Measurements from ENCODE around the gene NCAPG2.

The NCAPG2 gene

DNA sequence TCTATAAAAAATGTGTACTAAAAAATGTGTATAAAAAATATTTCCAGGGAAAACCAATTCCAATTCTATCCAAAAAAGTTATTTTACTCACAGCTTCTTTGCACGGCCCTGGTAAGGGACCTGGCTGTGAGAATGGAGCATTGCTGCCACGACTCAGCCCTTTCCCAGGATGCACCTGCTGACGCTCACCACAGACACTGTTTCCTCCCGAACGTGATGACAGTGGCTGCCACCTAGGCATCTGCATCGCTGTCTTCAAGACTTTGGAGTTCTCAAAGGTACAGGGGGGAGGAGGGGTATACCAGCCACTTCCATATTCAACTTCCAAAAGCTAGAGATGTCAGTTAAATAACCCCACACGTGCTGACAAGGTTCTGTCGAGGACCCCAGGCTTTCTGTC lies 93.1 kb downstream of the NCAPG2 start:
- H3K27ac ChIP-seq = no peak overlapping the region
- no peak for DNase-seq (ENCODE audit: low spot score)
- TF ChIP-seq, protein P1, sequence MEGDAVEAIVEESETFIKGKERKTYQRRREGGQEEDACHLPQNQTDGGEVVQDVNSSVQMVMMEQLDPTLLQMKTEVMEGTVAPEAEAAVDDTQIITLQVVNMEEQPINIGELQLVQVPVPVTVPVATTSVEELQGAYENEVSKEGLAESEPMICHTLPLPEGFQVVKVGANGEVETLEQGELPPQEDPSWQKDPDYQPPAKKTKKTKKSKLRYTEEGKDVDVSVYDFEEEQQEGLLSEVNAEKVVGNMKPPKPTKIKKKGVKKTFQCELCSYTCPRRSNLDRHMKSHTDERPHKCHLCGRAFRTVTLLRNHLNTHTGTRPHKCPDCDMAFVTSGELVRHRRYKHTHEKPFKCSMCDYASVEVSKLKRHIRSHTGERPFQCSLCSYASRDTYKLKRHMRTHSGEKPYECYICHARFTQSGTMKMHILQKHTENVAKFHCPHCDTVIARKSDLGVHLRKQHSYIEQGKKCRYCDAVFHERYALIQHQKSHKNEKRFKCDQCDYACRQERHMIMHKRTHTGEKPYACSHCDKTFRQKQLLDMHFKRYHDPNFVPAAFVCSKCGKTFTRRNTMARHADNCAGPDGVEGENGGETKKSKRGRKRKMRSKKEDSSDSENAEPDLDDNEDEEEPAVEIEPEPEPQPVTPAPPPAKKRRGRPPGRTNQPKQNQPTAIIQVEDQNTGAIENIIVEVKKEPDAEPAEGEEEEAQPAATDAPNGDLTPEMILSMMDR (IDR thresholded peaks at IDR 0.05) = no peak

DNA sequence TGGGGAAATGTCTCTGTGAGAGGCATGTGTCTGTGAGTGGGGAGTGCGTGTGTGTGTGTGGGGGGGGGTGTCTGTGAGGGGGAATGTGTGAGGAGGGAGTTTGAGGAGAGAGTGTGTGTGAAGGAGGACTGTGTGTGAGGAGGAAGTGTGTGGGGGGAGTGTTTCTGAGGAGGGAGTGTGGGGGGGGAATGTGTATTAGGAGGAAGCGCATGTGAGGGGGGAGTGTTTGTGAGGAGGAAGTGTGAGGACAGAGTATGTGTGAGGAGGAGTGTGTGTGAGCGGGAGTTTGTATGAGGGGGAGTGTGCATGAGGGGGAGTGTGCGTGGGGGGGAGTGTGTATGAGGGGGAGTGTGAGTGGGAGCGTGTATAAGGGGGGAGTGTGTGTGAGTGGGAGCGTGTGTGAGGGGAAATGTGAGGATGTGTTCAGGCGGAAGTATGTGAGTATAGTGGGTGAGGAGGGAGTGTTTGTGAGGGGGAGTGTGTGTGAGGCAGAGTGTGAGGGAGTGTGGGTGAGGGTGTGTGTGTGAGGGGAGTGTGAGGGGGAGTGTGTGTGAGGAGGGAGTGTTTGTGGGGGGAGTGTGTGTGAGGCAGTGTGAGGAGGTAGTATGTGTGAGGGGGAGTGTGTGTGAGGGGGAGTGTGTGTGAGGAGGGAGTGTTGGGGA lies 95.2 kb downstream of the NCAPG2 start:
- H3K4me3 ChIP-seq = no peak overlapping the region
- DNase-seq (ENCODE audit: low spot score) = no peak
- TF ChIP-seq, protein P1 (IDR thresholded peaks at IDR 0.05) = no peak
- no peak overlapping the region for H3K27ac ChIP-seq

More for the DNA sequence above, 93.1 kb downstream of the NCAPG2 start:
- H3K4me3 ChIP-seq = no peak overlapping the region

DNA sequence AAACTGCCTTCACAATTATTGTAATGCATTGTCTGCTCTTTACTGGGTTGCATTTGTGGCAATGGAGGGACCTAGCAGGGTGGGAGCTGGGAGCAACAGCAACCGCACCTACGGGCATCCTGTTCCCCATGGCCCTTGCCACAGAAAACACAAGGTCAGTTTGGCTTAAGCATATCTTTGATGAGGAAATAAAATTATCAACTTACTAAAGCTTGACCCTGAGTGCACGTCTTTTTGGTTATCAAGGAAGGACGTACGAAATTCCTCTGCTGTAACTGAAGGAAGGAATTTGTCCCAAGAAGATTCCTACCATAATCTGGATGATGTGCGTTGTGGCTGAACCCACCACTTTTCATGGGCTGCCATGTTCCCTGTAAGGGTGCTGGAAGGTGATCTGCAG lies 97.0 kb downstream of the NCAPG2 start:
- Histone ChIP-seq H3K4me3 (no peak overlapping the region), H3K27ac (no peak overlapping the region)
- DNase-seq (ENCODE audit: low spot score) = no peak
- TF ChIP-seq, protein P1 (IDR thresholded peaks at IDR 0.05) = no peak

DNA sequence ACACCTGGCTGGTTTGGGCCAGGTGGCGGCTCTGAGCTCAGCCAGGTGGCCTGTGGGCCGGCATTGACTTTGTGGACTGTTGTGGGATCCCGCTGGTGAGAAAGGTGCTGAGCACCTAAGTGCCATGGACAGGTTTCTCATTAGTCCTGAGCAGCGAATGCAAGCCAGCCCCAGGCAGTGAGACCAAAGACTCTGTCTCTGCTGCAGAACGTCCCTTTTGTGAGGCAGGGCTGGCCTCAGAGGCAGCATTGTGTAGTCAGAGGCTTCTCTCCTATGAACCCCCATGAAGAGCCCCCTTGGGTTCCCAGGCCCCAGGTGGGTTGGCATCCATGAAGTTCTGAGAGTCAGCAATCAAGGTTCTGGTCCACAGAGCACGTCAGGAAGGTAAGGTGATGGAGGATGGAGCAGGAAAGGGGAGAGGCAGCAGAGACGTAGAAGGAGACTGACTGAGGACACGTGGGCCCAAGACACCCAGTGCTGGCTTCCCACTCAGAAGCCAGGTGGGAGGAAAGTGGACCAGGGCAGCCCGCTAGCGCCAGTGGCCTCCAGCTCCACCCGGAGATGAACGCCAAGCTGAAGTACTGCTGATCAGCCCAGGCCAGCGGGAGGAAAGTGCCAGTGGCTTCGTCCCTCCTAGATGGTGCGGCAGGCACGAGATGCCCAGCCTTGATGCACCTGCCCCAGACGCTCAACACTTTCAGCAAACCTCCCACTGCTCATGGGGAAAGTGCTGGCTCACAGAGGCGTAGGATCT lies 97.8 kb downstream of the NCAPG2 start:
- H3K4me3 ChIP-seq = no peak overlapping the region
- TF ChIP-seq, protein P1 (IDR thresholded peaks at IDR 0.05) = no peak
- DNase-seq (ENCODE audit: low spot score) = no peak
- no peak overlapping the region for H3K27ac ChIP-seq

DNA sequence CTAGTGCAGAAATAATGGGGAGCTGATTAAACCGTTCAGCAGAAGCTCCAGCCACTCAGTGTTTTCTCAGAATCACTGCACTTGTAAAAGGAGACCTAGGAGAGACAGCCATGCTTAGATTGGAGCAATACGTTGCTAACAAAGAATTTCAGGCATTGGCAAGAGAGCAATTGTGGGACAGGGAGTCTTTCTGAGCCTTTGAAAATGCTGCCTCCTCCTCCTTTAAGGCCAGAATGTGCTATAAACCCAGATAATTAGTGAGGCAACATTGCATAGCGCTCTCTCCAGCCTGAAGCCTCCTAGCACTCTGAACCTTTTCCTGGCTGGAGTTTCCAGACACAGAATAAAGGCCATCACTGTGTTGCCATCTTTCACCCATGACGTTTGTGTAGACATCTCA lies 98.5 kb downstream of the NCAPG2 start:
- TF ChIP-seq, protein P1 (IDR thresholded peaks at IDR 0.05) = no peak

DNA sequence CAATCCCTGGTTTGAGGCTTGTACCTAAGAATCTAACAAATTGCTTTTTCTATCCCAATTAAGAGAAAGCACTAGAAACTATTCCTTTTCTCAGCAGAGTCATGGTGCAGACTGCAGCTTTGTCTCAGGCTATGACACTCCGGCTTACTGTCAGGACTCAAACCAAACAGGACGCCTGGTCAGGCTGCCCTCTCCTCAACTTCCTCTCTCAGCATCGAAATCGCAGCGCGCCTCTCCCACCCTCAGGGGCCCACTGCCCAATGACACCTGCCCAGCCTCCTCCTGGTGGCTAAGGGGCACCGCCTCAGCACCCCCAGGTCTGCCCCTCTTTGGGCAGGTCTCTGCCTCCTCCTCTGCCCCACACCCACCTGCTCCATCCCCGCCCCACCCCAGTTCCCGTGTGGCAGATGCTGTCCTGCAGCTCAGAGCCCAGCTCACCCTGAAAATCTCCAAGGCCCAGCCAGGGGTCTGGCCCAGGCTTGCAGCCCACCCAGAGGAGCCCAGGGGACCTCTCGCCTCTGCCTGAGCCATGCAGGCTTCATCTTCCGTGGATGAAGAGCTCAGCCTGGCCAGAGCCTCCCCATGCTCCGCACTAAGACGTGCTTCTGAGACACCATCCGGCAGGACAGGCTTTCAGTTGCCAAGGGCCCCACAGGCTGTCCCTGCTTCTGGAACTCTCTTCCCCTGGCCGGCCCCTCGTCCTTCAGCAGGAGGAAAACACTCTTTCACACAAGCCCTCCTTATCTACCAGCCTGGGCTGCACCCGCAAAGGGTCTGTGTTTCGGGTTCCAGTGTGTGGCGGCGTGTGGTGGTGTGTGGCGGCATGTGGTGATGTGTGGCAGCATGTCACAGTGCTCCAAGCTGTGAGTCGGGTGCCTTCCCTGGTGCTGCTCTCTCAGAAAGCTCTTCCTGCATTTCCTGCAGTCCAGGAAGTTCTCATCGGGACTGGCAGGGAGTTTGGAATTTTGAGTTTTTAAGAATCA lies 100.5 kb downstream of the NCAPG2 start:
- peak; percentile 61 for DNase-seq (ENCODE audit: low spot score)
- no peak overlapping the region for H3K4me3 ChIP-seq
- TF ChIP-seq, protein P1 (IDR thresholded peaks at IDR 0.05) = no peak
- no peak overlapping the region for H3K27ac ChIP-seq

More for the DNA sequence above, 98.5 kb downstream of the NCAPG2 start:
- H3K27ac ChIP-seq = no peak overlapping the region
- DNase-seq (ENCODE audit: low spot score) = no peak
- H3K4me3 ChIP-seq = no peak overlapping the region

Measured in coronary artery (tissue), 2 donors.